ENCODE results near the gene TENM4. TPM values are rescaled to one million over a fixed set of nuclear protein-coding genes. Genes with fewer than 3 reads are reported as not detected.

The TENM4 gene
- total RNA-seq, 1 experiment from 2014 or later = 0.39 TPM

DNA sequence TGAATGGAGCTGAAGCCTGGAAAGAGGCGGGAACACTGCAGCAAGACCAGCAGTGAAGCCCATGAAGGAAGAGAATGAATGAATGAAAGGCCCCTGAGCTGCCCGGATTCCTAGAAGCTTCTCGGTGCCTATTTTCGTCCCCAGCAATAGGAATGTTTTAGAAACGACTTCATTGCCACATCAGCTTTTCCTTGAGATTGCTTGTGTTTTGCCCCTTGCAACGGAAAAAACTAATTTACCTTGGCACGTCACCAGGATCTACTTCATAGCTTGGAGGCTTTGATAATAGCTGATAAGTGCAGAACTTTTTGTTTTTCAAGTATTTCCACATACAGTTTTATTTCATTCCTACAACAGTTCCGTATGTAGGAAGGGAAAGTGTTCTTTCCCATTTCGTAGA lies 617.2 kb downstream of the TENM4 start:
- intact Hi-C loops (cut with micrococcal nuclease; ENCODE audit: unreplicated experiment) = no loop called here
- H3K27me3 ChIP-seq (ENCODE audit: control insufficient read depth, insufficient read depth, low read length) = no peaks in the 10 kb centered on the region
- BruUV-seq (replicated peaks) = no TSS peak

GRCh38 chr11:78822931-78823423 lies 617.9 kb downstream of the TENM4 start:
- CTCF ChIA-PET = no interaction called here
- ATAC-seq = no peak
- Histone ChIP-seq H3K27me3 (ENCODE audit: control insufficient read depth, insufficient read depth, low read length) (no peaks in the 10 kb centered on the region), H3K4me3 (ENCODE audit: low read depth in 2 of 2, low read length in 2 of 2) (no peak overlapping the region), H3K4me1 (ENCODE audit: control insufficient read depth, insufficient read depth, low read length) (no peaks in the 10 kb centered on the region), H3K9me3 (ENCODE audit: control insufficient read depth, insufficient read depth, low read depth, low read length) (no peaks in the 10 kb centered on the region), H3K27ac (ENCODE audit: low read length) (no peak overlapping the region), H3K36me3 (ENCODE audit: control insufficient read depth, insufficient read depth, low read length) (no peaks in the 10 kb centered on the region)
- in situ Hi-C loops (cut with HindIII; ENCODE audit: low pct_unique_long_range_greater_than_20kb, low sequenced_read_pairs) = no loop called here
- intact Hi-C loops (cut with micrococcal nuclease; ENCODE audit: unreplicated experiment) = no loop called here
- POLR2A ChIA-PET = no interaction called here
- TF ChIP-seq TCF7L2 (IDR thresholded peaks at IDR 0.05; ENCODE audit: low read depth, low read length) (no peak), POLR2AphosphoS5 (IDR thresholded peaks at IDR 0.05; ENCODE audit: low read depth, low read length) (no peak), REST (IDR thresholded peaks at IDR 0.05; ENCODE audit: insufficient read depth in 1 of 2, low read depth in 2 of 2, low read length in 1 of 2) (no peak), CTCF (IDR thresholded peaks at IDR 0.05) (no peak), SIN3A (IDR thresholded peaks at IDR 0.05; ENCODE audit: borderline replicate concordance, insufficient read depth, low read depth, low read length) (no peak)
- no TSS peak for BruUV-seq (replicated peaks)
- DNase-seq (ENCODE audit: low read depth, low spot score) = no peak

More for the DNA sequence above, 617.2 kb downstream of the TENM4 start:
- H3K9me3 ChIP-seq (ENCODE audit: control insufficient read depth, insufficient read depth, low read depth, low read length) = no peaks in the 10 kb centered on the region
- CTCF ChIA-PET = no interaction called here
- ATAC-seq (no peak), DNase-seq (ENCODE audit: low read depth, low spot score) (no peak)
- no peaks in the 10 kb centered on the region for H3K4me1 ChIP-seq (ENCODE audit: control insufficient read depth, insufficient read depth, low read length)
- POLR2A ChIA-PET = no interaction called here
- in situ Hi-C loops (cut with HindIII; ENCODE audit: low pct_unique_long_range_greater_than_20kb, low sequenced_read_pairs) = no loop called here
- no peak overlapping the region for H3K27ac ChIP-seq (ENCODE audit: low read length)
- no peak overlapping the region for H3K4me3 ChIP-seq (ENCODE audit: low read depth in 2 of 2, low read length in 2 of 2)
- no peaks in the 10 kb centered on the region for H3K36me3 ChIP-seq (ENCODE audit: control insufficient read depth, insufficient read depth, low read length)
- TF ChIP-seq SIN3A (IDR thresholded peaks at IDR 0.05; ENCODE audit: borderline replicate concordance, insufficient read depth, low read depth, low read length) (no peak), CTCF (IDR thresholded peaks at IDR 0.05) (no peak), POLR2AphosphoS5 (IDR thresholded peaks at IDR 0.05; ENCODE audit: low read depth, low read length) (no peak), REST (IDR thresholded peaks at IDR 0.05; ENCODE audit: insufficient read depth in 1 of 2, low read depth in 2 of 2, low read length in 1 of 2) (no peak), TCF7L2 (IDR thresholded peaks at IDR 0.05; ENCODE audit: low read depth, low read length) (no peak)
